Natural killer cell (primary cell): ENCODE results near the gene PEX11G. TPM values are rescaled to one million over a fixed set of nuclear protein-coding genes. Genes with fewer than 3 reads are reported as not detected.

Experiments
- ATAC-seq, 3 donors: fragments of 150-1000 bp in 2 of 3; fragments of 200-7000 bp in 1 of 3; cut with Tn5 transposase; 1 replicate in 1 of 3; 2 replicates in 2 of 3; pipeline ENCODE4 v1.10.0; 2021; ENCODE audit warnings: mild to moderate bottlenecking in 2 of 3, moderate library complexity in 2 of 3
- DNase-seq, 2 donors: peaks; one replicate each; pipeline versions ENCODE4 v3.0.0 to v3.0.0-alpha.2; 2013 to 2021; ENCODE audit warnings: mixed read lengths in 1 of 2
- H3K27ac ChIP-seq: one replicate; pipeline ENCODE4 v1.5.1; 2013; ENCODE audit warnings: mild to moderate bottlenecking, low read length
- H3K27me3 ChIP-seq: one replicate; pipeline ENCODE4 v1.6.1; 2013; ENCODE audit warnings: low read length; ENCODE audit not compliant: control insufficient read depth, insufficient read depth
- H3K36me3 ChIP-seq: one replicate; pipeline ENCODE4 v1.6.1; 2013; ENCODE audit warnings: low read length; ENCODE audit not compliant: control insufficient read depth, insufficient read depth
- H3K4me1 ChIP-seq: one replicate; pipeline ENCODE4 v1.6.1; 2013; ENCODE audit warnings: low read length; ENCODE audit not compliant: control insufficient read depth, insufficient read depth
- H3K4me3 ChIP-seq: one replicate; pipeline ENCODE4 v1.5.1; 2013; ENCODE audit warnings: low read length
- H3K9me3 ChIP-seq: one replicate; pipeline ENCODE4 v1.6.1; 2013; ENCODE audit warnings: low read length; ENCODE audit not compliant: control insufficient read depth, insufficient read depth
- H3K27ac Mint-ChIP-seq, 2 donors: one replicate each; pipeline ENCODE4 v1.8.0; 2022; ENCODE audit warnings: mild to moderate bottlenecking in 2 of 2, mixed read lengths in 2 of 2, moderate library complexity in 1 of 2
- H3K27me3 Mint-ChIP-seq, 2 donors: one replicate each; pipeline ENCODE4 v1.8.0; 2022; ENCODE audit warnings: low read depth in 2 of 2, mixed read lengths in 2 of 2
- H3K36me3 Mint-ChIP-seq: one replicate; pipeline ENCODE4 v1.8.0; 2022; ENCODE audit warnings: mixed read lengths
- H3K4me1 Mint-ChIP-seq, 2 donors: one replicate each; pipeline ENCODE4 v1.8.0; 2022; ENCODE audit warnings: mixed read lengths in 2 of 2
- H3K4me3 Mint-ChIP-seq: one replicate; pipeline ENCODE4 v1.8.0; 2022; ENCODE audit warnings: mild to moderate bottlenecking, moderate library complexity, mixed read lengths
- H3K9me3 Mint-ChIP-seq, 2 donors: one replicate each; pipeline ENCODE4 v1.8.0; 2022; ENCODE audit warnings: mixed read lengths in 2 of 2
- CTCF ChIP-seq: fragments of 200-600 bp; IDR thresholded peaks from one replicate; pipeline ENCODE4 v1.8.0; 2022; ENCODE audit warnings: antibody characterized with exemption
- WGBS: methylation state at CpG from one replicate; pipeline ENCODE4 v1.1.7; 2013; ENCODE audit warnings: missing lambda C conversion rate; ENCODE audit not compliant: insufficient coverage; 5-methylcytosine and 5-hydroxymethylcytosine counted together
- intact Hi-C: fragments of 100-400 bp; cut with micrococcal nuclease; formaldehyde crosslinking; loops from one replicate; pipeline ENCODE4 v1.14.2; 2022
- total RNA-seq, 4 donors: library from RNA; stranded (reverse); fragments of 120-200 nt in 1 of 4; gene quantifications; one replicate each; pipeline versions ENCODE4 v1.2.3 to v1.2.4, GENCODE V29; 2013 to 2022

PEX11G gene
- total RNA-seq, 3 donors from 2014 or later (not counting 1 experiment from before 2014, with no cell fraction given) = 0.33 to 1.5 TPM; not detected in 1

GRCh38 chr19:7468840-7469239 is 20.0 kb downstream of the PEX11G start:
- Mint-ChIP-seq H3K36me3 (no peaks in the 10 kb centered on the region), H3K4me1 (no peaks in the 10 kb centered on the region), H3K27me3 (no peaks in the 10 kb centered on the region), H3K4me3 (no peak overlapping the region), H3K27ac (no peak overlapping the region), H3K9me3 (no peaks in the 10 kb centered on the region)
- Histone ChIP-seq H3K4me1 (peaks cover 9% of the 10 kb centered on the region), H3K27me3 (no peaks in the 10 kb centered on the region), H3K27ac (no peak overlapping the region), H3K9me3 (no peaks in the 10 kb centered on the region), H3K36me3 (peaks cover 70% of the 10 kb centered on the region), H3K4me3 (no peak overlapping the region)
- no peak for DNase-seq
- intact Hi-C loops = no loop called here
- no peak for ATAC-seq
- WGBS = 95% methylated on average over 24 of the region's 24 CpGs
- TF ChIP-seq CTCF = no peak

GRCh38 chr19:7467009-7467989 is 21.5 kb downstream of the PEX11G start:
- ATAC-seq = no peak

GRCh38 chr19:7463575-7463974 is 25.3 kb downstream of the PEX11G start:
- H3K27me3 ChIP-seq = no peaks in the 10 kb centered on the region
- ATAC-seq (no peak), DNase-seq (no peak)
- no peaks in the 10 kb centered on the region for H3K4me1 Mint-ChIP-seq
- peaks cover 78% of the 10 kb centered on the region for H3K36me3 ChIP-seq
- H3K27me3 Mint-ChIP-seq = no peaks in the 10 kb centered on the region
- H3K9me3 ChIP-seq = no peaks in the 10 kb centered on the region
- intact Hi-C loops = no loop called here
- WGBS = 97% methylated on average over 23 of the region's 23 CpGs
- H3K9me3 Mint-ChIP-seq = no peaks in the 10 kb centered on the region
- H3K36me3 Mint-ChIP-seq = no peaks in the 10 kb centered on the region
- H3K4me3 ChIP-seq = no peak overlapping the region
- no peaks in the 10 kb centered on the region for H3K4me1 ChIP-seq
- no peak overlapping the region for H3K27ac ChIP-seq
- no peak for TF ChIP-seq CTCF
- peak overlapping the region in 1 of 2 donors; percentile 49 for H3K27ac Mint-ChIP-seq
- no peak overlapping the region for H3K4me3 Mint-ChIP-seq

More at GRCh38 chr19:7467009-7467989, 21.5 kb downstream of the PEX11G start:
- H3K9me3 ChIP-seq = no peaks in the 10 kb centered on the region
- peaks cover under 1% of the 10 kb centered on the region for H3K4me1 ChIP-seq
- WGBS = 97% methylated on average over 86 of the region's 86 CpGs
- Mint-ChIP-seq H3K36me3 (no peaks in the 10 kb centered on the region), H3K4me1 (no peaks in the 10 kb centered on the region), H3K27me3 (no peaks in the 10 kb centered on the region), H3K27ac (no peak overlapping the region), H3K4me3 (no peak overlapping the region), H3K9me3 (no peaks in the 10 kb centered on the region)
- H3K4me3 ChIP-seq = no peak overlapping the region
- H3K27ac ChIP-seq = no peak overlapping the region
- no peaks in the 10 kb centered on the region for H3K27me3 ChIP-seq
- intact Hi-C loops = no loop called here
- no peak for TF ChIP-seq CTCF
- DNase-seq = no peak
- H3K36me3 ChIP-seq = peaks cover 81% of the 10 kb centered on the region
